ENCODE data around the gene SLC66A1. TPM values are rescaled to one million over a fixed set of nuclear protein-coding genes. Genes with fewer than 3 reads are reported as not detected.

The SLC66A1 gene
- total RNA-seq, 1 donor from 2014 or later: 22.4 TPM

GRCh38 chr1:19305880-19306279 lies 6.2 kb upstream of the SLC66A1 start:
- DNase-seq (ENCODE audit: low read depth): no peak

- no peak for DNase-seq (ENCODE audit: low read depth)
Observed at GRCh38 chr1:19306941-19307340, 5.2 kb upstream of the SLC66A1 start.

- no peak for DNase-seq (ENCODE audit: low read depth)
Observed at GRCh38 chr1:19307794-19308508, 4.2 kb upstream of the SLC66A1 start.

- no peak for DNase-seq (ENCODE audit: low read depth)
Observed at GRCh38 chr1:19308509-19308907, 3.6 kb upstream of the SLC66A1 start.

- DNase-seq (ENCODE audit: low read depth): peak; percentile 69
Observed at GRCh38 chr1:19309123-19309813, 2.9 kb upstream of the SLC66A1 start.

- no peak for DNase-seq (ENCODE audit: low read depth)
Observed at GRCh38 chr1:19310061-19310460, 2.1 kb upstream of the SLC66A1 start.

GRCh38 chr1:19310720-19311502 lies 1.2 kb upstream of the SLC66A1 start:
- peak; percentile 23 for DNase-seq (ENCODE audit: low read depth)

- no peak for DNase-seq (ENCODE audit: low read depth)
Observed at GRCh38 chr1:19311503-19311930, 609 bp upstream of the SLC66A1 start.

- DNase-seq (ENCODE audit: low read depth): peak; percentile 36
Observed at GRCh38 chr1:19312782-19313635, 883 bp downstream of the SLC66A1 start.

- no peak for DNase-seq (ENCODE audit: low read depth)
Observed at GRCh38 chr1:19313636-19313959, 1.5 kb downstream of the SLC66A1 start.

- no peak for DNase-seq (ENCODE audit: low read depth)
Observed at GRCh38 chr1:19313961-19314882, 2.1 kb downstream of the SLC66A1 start.

- peak; percentile 35 for DNase-seq (ENCODE audit: low read depth)
Observed at GRCh38 chr1:19315378-19316198, 3.5 kb downstream of the SLC66A1 start.

- DNase-seq (ENCODE audit: low read depth): no peak
Observed at GRCh38 chr1:19317126-19317910, 5.2 kb downstream of the SLC66A1 start.

GRCh38 chr1:19319196-19319595 lies 7.1 kb downstream of the SLC66A1 start:
- no peak for DNase-seq (ENCODE audit: low read depth)

- no peak for DNase-seq (ENCODE audit: low read depth)
Observed at GRCh38 chr1:19321071-19321470, 8.9 kb downstream of the SLC66A1 start.

- no peak for DNase-seq (ENCODE audit: low read depth)
Observed at GRCh38 chr1:19322481-19322880, 10.4 kb downstream of the SLC66A1 start.

- no peak for DNase-seq (ENCODE audit: low read depth)
Observed at GRCh38 chr1:19323987-19324664, 12.0 kb downstream of the SLC66A1 start.

- no peak for DNase-seq (ENCODE audit: low read depth)
Observed at GRCh38 chr1:19324665-19324990, 12.5 kb downstream of the SLC66A1 start.
